Suprapubic skin (tissue), 4 donors: ENCODE data around the gene SNX9. TPM values are rescaled to one million over a fixed set of nuclear protein-coding genes. Genes with fewer than 3 reads are reported as not detected.
A peak's percentile ranks its signal among the peaks of the same experiment; 100 is the strongest.

Source experiments
- DNase-seq, 2 donors: peaks; one replicate each; pipeline ENCODE4 v3.0.0-alpha.2; 2019; ENCODE audit warnings: low spot score in 2 of 2
- H3K27ac ChIP-seq: fragments of 200-600 bp; sonication (generic); one replicate; pipeline ENCODE4 v1.5.1; 2019
- H3K27me3 ChIP-seq: fragments of 200-600 bp; sonication (generic); one replicate; pipeline ENCODE4 v1.5.1; 2019
- H3K36me3 ChIP-seq: fragments of 200-600 bp; sonication (generic); one replicate; pipeline ENCODE4 v1.5.1; 2019
- H3K4me1 ChIP-seq: fragments of 200-600 bp; sonication (generic); one replicate; pipeline ENCODE4 v1.5.1; 2019
- H3K4me3 ChIP-seq: fragments of 200-600 bp; sonication (generic); one replicate; pipeline ENCODE4 v1.5.1; 2019; ENCODE audit warnings: mild to moderate bottlenecking
- H3K9me3 ChIP-seq: fragments of 200-600 bp; sonication (generic); one replicate; pipeline ENCODE4 v1.5.1; 2019
- EP300 ChIP-seq: sonication (generic); formaldehyde crosslinking; IDR thresholded peaks from one replicate; pipeline ENCODE4 v1.6.1; 2017; ENCODE audit warnings: antibody characterized with exemption
- POLR2A ChIP-seq, 2 donors: fragments of 450-650 bp; IDR thresholded peaks; one replicate each; pipeline ENCODE4 v1.6.1; 2017; ENCODE audit warnings: antibody characterized with exemption in 2 of 2, mild to moderate bottlenecking in 2 of 2, moderate library complexity in 2 of 2
- POLR2AphosphoS5 ChIP-seq, 3 donors: sonication (generic); formaldehyde crosslinking; IDR thresholded peaks; one replicate each; pipeline ENCODE4 v1.6.1; 2017; ENCODE audit warnings: antibody characterized with exemption in 3 of 3
- WGBS: methylation state at CpG from one replicate; pipeline ENCODE4 v1.1.5; 2018; 5-methylcytosine and 5-hydroxymethylcytosine counted together
- total RNA-seq, 4 donors: library from RNA; depleted of rRNA; stranded (reverse); fragments of >200 nt; gene quantifications; one replicate each; pipeline ENCODE4 v1.1.0, GENCODE V29; 2016
- TF ChIP-seq, protein P1 (sequence below), 2 donors: fragments of 200-600 bp in 1 of 2; fragments of 450-650 bp in 1 of 2; sonication (generic) in 1 of 2; IDR thresholded peaks; one replicate each; pipeline ENCODE4 v1.5.1; 2016 to 2019; ENCODE audit warnings: antibody characterized with exemption in 2 of 2, mild to moderate bottlenecking in 1 of 2, moderate library complexity in 1 of 2

Gene SNX9
- total RNA-seq, 4 donors from 2014 or later, result 30.4 to 44.2 (median 35.8) TPM

DNA sequence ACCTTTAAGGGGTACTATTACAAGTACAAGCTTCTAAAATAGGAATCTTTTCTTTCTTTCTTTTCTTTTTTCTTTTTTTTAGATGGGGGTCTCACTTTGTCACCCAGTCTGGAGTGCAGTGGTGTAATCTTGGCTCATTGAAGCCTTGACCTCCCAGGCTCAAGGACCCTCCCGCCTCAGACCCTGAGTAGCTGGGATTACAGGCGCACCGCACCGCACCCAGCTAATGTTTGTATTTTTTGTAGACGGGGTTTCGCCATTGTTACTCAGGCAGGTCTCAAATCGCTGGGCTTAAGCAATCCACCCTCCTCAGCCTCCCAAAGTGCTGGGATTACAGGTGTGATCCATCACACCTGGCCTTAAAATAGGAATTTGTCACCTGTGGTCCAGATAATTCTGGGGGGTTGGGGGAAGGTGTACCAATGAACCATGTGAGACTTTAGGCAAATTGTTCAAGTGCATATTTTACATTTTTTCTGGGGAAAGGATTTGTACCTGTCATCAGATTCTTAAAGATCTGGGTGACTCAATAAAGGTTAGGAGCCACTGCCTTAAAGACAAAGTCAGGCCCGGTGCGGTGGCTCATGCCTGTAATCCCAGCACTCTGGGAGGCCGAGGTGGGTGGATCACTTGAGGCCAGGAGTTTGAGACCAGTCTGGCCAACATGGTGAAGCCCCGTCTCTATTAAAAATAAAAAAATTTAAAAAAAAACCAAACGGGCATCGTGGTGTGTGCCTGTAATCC is 139.0 kb downstream of the SNX9 start:
- peaks cover 16% of the 10 kb centered on the region for H3K9me3 ChIP-seq
- TF ChIP-seq, protein P1, sequence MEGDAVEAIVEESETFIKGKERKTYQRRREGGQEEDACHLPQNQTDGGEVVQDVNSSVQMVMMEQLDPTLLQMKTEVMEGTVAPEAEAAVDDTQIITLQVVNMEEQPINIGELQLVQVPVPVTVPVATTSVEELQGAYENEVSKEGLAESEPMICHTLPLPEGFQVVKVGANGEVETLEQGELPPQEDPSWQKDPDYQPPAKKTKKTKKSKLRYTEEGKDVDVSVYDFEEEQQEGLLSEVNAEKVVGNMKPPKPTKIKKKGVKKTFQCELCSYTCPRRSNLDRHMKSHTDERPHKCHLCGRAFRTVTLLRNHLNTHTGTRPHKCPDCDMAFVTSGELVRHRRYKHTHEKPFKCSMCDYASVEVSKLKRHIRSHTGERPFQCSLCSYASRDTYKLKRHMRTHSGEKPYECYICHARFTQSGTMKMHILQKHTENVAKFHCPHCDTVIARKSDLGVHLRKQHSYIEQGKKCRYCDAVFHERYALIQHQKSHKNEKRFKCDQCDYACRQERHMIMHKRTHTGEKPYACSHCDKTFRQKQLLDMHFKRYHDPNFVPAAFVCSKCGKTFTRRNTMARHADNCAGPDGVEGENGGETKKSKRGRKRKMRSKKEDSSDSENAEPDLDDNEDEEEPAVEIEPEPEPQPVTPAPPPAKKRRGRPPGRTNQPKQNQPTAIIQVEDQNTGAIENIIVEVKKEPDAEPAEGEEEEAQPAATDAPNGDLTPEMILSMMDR (IDR thresholded peaks at IDR 0.05), result no peak
- TF ChIP-seq POLR2A (IDR thresholded peaks at IDR 0.05) (no peak), EP300 (no peak), POLR2AphosphoS5 (IDR thresholded peaks at IDR 0.05) (no peak)
- no peaks in the 10 kb centered on the region for H3K27me3 ChIP-seq
- no peak overlapping the region for H3K4me3 ChIP-seq
- no peak overlapping the region for H3K27ac ChIP-seq
- H3K4me1 ChIP-seq, result no peaks in the 10 kb centered on the region
- 84% methylated on average over 13 of the region's 13 CpGs for WGBS
- DNase-seq, result no peak
- no peaks in the 10 kb centered on the region for H3K36me3 ChIP-seq

DNA sequence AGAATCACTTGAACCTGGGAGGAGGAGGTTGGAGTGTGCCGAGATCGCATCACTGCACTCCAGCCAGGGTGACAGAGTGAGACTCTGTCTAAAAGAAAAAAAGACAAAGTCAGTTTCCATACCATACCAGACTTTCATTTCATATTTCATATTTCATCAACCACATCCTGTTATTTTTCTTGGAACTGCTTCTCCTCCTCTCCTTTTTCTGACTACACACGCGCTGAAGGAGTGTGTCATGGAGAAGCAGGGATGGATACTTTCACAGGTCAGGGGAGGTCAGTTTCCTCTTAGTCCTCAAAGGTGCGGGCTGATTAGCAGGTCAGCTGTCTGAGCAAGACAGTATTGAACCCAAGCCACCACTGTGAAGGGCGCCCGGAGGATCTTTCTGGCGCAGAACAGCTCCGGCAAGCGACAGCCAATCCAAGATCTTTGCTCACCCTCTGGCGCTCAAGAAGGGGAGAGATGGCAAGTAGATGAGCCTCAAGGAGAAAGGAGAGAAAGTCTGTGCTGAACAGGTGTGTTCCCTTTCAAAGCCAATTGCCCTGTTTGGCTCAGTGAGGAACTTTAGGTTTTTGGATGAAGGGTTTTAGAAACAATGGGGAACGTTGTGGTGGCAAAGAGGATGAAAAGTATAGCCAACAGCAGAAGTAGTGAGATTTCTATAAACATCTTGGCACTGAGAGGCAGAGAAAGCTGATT is 139.7 kb downstream of the SNX9 start:
- H3K4me1 ChIP-seq, result no peaks in the 10 kb centered on the region
- TF ChIP-seq POLR2A (IDR thresholded peaks at IDR 0.05), result no peak
- TF ChIP-seq, protein P1 (IDR thresholded peaks at IDR 0.05), result no peak
- TF ChIP-seq EP300, result no peak
- TF ChIP-seq POLR2AphosphoS5 (IDR thresholded peaks at IDR 0.05), result no peak
- no peak overlapping the region for H3K4me3 ChIP-seq
- H3K36me3 ChIP-seq, result no peaks in the 10 kb centered on the region
- no peak for DNase-seq
- no peaks in the 10 kb centered on the region for H3K27me3 ChIP-seq
- H3K27ac ChIP-seq, result no peak overlapping the region
- peaks cover 14% of the 10 kb centered on the region for H3K9me3 ChIP-seq
- 65% methylated on average over 12 of the region's 12 CpGs for WGBS

DNA sequence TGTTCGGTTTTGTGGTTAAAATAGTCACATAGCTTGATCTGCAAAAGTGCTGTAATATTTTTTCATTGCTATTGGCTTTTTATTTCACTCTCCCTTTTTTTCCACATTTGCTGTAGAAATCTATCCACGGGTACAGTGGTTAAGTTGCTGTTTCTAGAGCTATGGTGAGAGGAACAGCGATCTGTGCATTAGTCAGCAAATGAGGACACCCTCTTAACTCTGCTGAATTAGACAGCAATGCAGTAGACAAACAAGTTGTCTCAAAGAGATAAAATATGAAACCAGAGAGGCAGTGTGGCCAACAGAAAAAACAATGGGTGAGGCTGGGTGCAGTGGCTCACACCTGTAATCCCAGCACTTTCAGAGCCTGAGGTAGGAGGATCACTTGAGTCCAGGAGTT is 141.1 kb downstream of the SNX9 start:
- 61% methylated on average over 3 of the region's 3 CpGs for WGBS
- Histone ChIP-seq H3K4me3 (no peak overlapping the region), H3K36me3 (no peaks in the 10 kb centered on the region), H3K27ac (no peak overlapping the region), H3K4me1 (no peaks in the 10 kb centered on the region), H3K9me3 (peaks cover 4% of the 10 kb centered on the region), H3K27me3 (no peaks in the 10 kb centered on the region)
- TF ChIP-seq POLR2A (IDR thresholded peaks at IDR 0.05) (no peak), POLR2AphosphoS5 (IDR thresholded peaks at IDR 0.05) (no peak), EP300 (no peak)
- TF ChIP-seq, protein P1 (IDR thresholded peaks at IDR 0.05), result no peak
- DNase-seq, result no peak

DNA sequence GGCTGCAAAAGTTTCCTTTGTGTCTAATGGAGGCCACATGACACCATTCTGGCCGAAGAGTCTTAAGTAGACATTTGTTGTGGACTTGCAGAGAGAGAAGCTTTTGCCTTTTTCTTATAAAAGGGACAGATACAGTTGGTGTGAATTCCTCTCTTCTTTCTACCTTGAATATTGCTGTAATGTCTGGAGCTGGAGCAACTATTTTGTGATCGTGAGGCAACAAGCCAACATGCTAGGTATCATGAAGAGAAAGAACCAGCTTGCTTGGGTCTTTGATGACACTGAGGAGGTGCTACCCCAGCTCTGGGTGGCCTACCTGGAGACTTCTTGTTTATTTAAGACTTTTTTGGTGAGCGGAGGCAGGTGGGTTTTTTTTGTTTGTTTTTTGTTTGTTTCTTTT is 142.3 kb downstream of the SNX9 start:
- no peak overlapping the region for H3K27ac ChIP-seq
- H3K36me3 ChIP-seq, result no peaks in the 10 kb centered on the region
- H3K9me3 ChIP-seq, result no peaks in the 10 kb centered on the region
- 100% methylated on average over 3 of the region's 3 CpGs for WGBS
- no peaks in the 10 kb centered on the region for H3K4me1 ChIP-seq
- DNase-seq, result no peak
- no peaks in the 10 kb centered on the region for H3K27me3 ChIP-seq
- H3K4me3 ChIP-seq, result no peak overlapping the region
- no peak for TF ChIP-seq POLR2A (IDR thresholded peaks at IDR 0.05)
- TF ChIP-seq POLR2AphosphoS5 (IDR thresholded peaks at IDR 0.05), result no peak
- TF ChIP-seq, protein P1 (IDR thresholded peaks at IDR 0.05), result no peak
- no peak for TF ChIP-seq EP300

DNA sequence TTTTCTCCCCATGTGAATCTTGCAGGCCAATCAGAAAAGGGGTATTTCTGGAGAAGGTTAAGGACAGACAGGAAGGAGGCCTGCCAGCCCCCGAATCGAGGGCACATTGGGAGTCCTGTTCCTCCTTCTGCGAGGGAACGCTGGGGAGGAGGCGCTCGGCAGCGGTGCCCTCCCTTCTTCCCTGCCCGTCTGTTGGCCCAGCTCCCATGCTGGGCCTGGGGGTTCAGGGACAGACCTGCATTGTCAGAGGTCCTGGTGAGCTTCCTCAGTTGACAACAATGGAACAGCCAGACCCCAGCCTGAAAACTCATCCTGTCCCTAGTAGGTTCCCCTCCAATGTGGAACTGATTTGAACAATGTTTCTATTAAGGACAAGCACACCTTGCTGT is 143.5 kb downstream of the SNX9 start:
- H3K27me3 ChIP-seq, result no peaks in the 10 kb centered on the region
- peak in 1 of 2 donors; percentile 64 for DNase-seq
- WGBS, result 60% methylated on average over 8 of the region's 8 CpGs
- no peaks in the 10 kb centered on the region for H3K4me1 ChIP-seq
- H3K4me3 ChIP-seq, result no peak overlapping the region
- H3K36me3 ChIP-seq, result no peaks in the 10 kb centered on the region
- TF ChIP-seq POLR2A (IDR thresholded peaks at IDR 0.05) (no peak), EP300 (no peak), POLR2AphosphoS5 (IDR thresholded peaks at IDR 0.05) (no peak)
- TF ChIP-seq, protein P1 (IDR thresholded peaks at IDR 0.05), result no peak
- H3K27ac ChIP-seq, result no peak overlapping the region
- no peaks in the 10 kb centered on the region for H3K9me3 ChIP-seq
